OCI-LY3 (cell line): ENCODE data around the gene THOC6.
A peak's percentile ranks its signal among the peaks of the same experiment; 100 is the strongest.

ENCODE experiments used
- H2AFZ ChIP-seq: fragments of 200-600, 300-600 bp; shearing (Covaris generic); 2 replicates; pipeline ENCODE4 v1.6.0; 2014; ENCODE audit warnings: antibody characterized with exemption, low read depth, low read length
- H3K27ac ChIP-seq: fragments of 200-600, 300-600 bp; sonication (generic); 2 replicates; pipeline ENCODE4 v1.5.1; 2014; ENCODE audit warnings: mild to moderate bottlenecking, low read length, moderate library complexity, mixed read lengths
- H3K27me3 ChIP-seq: fragments of 200-600, 300-600 bp; sonication (generic); 2 replicates; pipeline ENCODE4 v1.6.1; 2014; ENCODE audit warnings: low read depth, low read length, mixed read lengths
- H3K36me3 ChIP-seq: fragments of 200-600, 300-600 bp; sonication (generic); replicated peaks from 2 replicates; pipeline ENCODE3; 2014; ENCODE audit warnings: low read depth, low read length, mixed read lengths
- H3K4me1 ChIP-seq: fragments of 300-600, 200-600 bp; sonication (generic); 2 replicates; pipeline ENCODE4 v1.6.1; 2014; ENCODE audit warnings: low read length, mixed read lengths
- H3K4me2 ChIP-seq: fragments of 200-600, 300-600 bp; sonication (generic); 2 replicates; pipeline ENCODE4 v1.6.1; 2014; ENCODE audit warnings: low read length, mixed read lengths
- H3K4me3 ChIP-seq: fragments of 300-600, 200-600 bp; sonication (generic); 2 replicates; pipeline ENCODE4 v1.5.1; 2014; ENCODE audit warnings: antibody characterized with exemption, mild to moderate bottlenecking, low read length, moderate library complexity
- H3K79me2 ChIP-seq: fragments of 300-600, 200-600 bp; shearing (Covaris generic); 2 replicates; pipeline ENCODE4 v1.6.1; 2014; ENCODE audit warnings: mild to moderate bottlenecking, low read length, mixed read lengths
- H3K9ac ChIP-seq: fragments of 300-600, 200-600 bp; shearing (Covaris generic); 2 replicates; pipeline ENCODE4 v1.6.0; 2014; ENCODE audit warnings: mild to moderate bottlenecking, low read length, moderate library complexity
- H3K9me3 ChIP-seq: fragments of 200-600, 300-600 bp; shearing (Covaris generic); 2 replicates; pipeline ENCODE4 v1.6.1; 2014; ENCODE audit warnings: low read length, mixed read lengths; ENCODE audit not compliant: insufficient read depth
- H4K20me1 ChIP-seq: fragments of 200-600, 300-600 bp; sonication (generic); 2 replicates; pipeline ENCODE4 v1.6.1; 2016; ENCODE audit warnings: low read length, mixed read lengths; ENCODE audit not compliant: insufficient read depth
- CTCF ChIP-seq: fragments of 200-600, 300-600 bp; sonication (generic); IDR thresholded peaks from 2 replicates; pipeline ENCODE4 v1.5.1; 2014; ENCODE audit warnings: antibody characterized with exemption, low read length, low read depth
- EZH2phosphoT487 ChIP-seq: fragments of 200-600 bp; shearing (Covaris generic); IDR thresholded peaks from 2 replicates; pipeline ENCODE4 v1.6.1; 2018; ENCODE audit warnings: antibody characterized with exemption, mixed run types, low read depth

THOC6 gene

GRCh38 chr16:3058139-3059030 lies 34.5 kb downstream of the THOC6 start:
- TF ChIP-seq EZH2phosphoT487, result no peak
- TF ChIP-seq CTCF, result peak; percentile 40
- H3K9ac ChIP-seq, result peak overlapping the region; percentile 88
- H2AFZ ChIP-seq, result peak overlapping the region; percentile 35; the same call in 1 of the 2 replicates
- peak overlapping the region; percentile 19; the same call in 1 of the 2 replicates for H3K27ac ChIP-seq
- 0 out of 2 replicates have a peak, but pooled peaks cover 4% of the 10 kb centered on the region for H4K20me1 ChIP-seq
- peak overlapping the region; percentile 82 for H3K4me3 ChIP-seq
- peaks cover 5% of the 10 kb centered on the region; the same call in 1 of the 2 replicates for H3K27me3 ChIP-seq
- no peaks in the 10 kb centered on the region for H3K79me2 ChIP-seq
- H3K9me3 ChIP-seq, result no peaks in the 10 kb centered on the region
- H3K4me1 ChIP-seq, result peaks cover 6% of the 10 kb centered on the region
- H3K36me3 ChIP-seq, result no peaks in the 10 kb centered on the region
- peak overlapping the region; percentile 93 for H3K4me2 ChIP-seq

- peak overlapping the region; percentile 19; the same call in 1 of the 2 replicates for H3K27ac ChIP-seq
- no peaks in the 10 kb centered on the region for H3K9me3 ChIP-seq
Measured at GRCh38 chr16:3059041-3059722, 35.3 kb downstream of the THOC6 start.

DNA sequence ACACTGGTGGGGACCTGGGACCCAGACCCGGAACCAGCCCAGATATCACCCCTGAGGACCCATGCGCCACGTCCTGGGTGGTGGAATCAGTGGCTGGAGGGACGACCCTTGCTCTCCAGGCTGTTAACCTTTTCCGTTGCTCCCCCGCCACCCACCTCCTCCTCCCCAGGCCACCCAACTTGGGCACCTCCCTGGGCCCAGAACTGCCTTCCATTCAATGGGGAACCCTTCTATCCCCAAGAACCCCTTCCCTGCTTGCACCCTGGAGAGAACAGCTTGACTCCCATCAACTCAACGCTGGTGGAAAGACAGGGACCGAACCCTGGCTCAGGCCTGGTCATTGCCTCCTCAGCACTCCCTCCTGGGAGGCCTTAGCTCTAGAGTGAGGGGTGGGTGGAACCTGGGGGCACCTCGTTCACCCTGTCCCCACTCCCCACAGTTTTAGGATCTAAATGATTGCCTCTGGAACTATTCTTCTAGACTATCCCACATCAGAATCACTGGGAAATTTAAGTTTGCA lies 35.9 kb downstream of the THOC6 start:
- Histone ChIP-seq H3K27me3 (peaks cover 5% of the 10 kb centered on the region; the same call in 1 of the 2 replicates), H4K20me1 (0 out of 2 replicates have a peak, but pooled peaks cover 2% of the 10 kb centered on the region), H3K4me2 (peak overlapping the region; percentile 98), H3K27ac (no peak overlapping the region), H3K79me2 (no peaks in the 10 kb centered on the region), H3K4me3 (peak overlapping the region; percentile 82), H3K9ac (peak overlapping the region; percentile 88), H3K36me3 (no peaks in the 10 kb centered on the region), H3K4me1 (peaks cover 9% of the 10 kb centered on the region), H2AFZ (peak overlapping the region; percentile 93), H3K9me3 (no peaks in the 10 kb centered on the region)
- no peak for TF ChIP-seq EZH2phosphoT487
- no peak for TF ChIP-seq CTCF

More at GRCh38 chr16:3059041-3059722, 35.3 kb downstream of the THOC6 start:
- Histone ChIP-seq H3K4me1 (peaks cover 6% of the 10 kb centered on the region), H3K27me3 (peaks cover 5% of the 10 kb centered on the region; the same call in 1 of the 2 replicates), H3K9ac (peak overlapping the region; percentile 88), H3K4me3 (peak overlapping the region; percentile 82), H3K36me3 (no peaks in the 10 kb centered on the region), H3K79me2 (no peaks in the 10 kb centered on the region), H3K4me2 (peak overlapping the region; percentile 98), H4K20me1 (0 out of 2 replicates have a peak, but pooled peaks cover 4% of the 10 kb centered on the region), H2AFZ (peak overlapping the region; percentile 93)
- TF ChIP-seq CTCF, result peak; percentile 60
- TF ChIP-seq EZH2phosphoT487, result no peak
